Mesothelial cell of epicardium (in vitro differentiated cells): ENCODE results near the gene SIX6. TPM values are rescaled to one million over a fixed set of nuclear protein-coding genes. Genes with fewer than 3 reads are reported as not detected.

Experiments used
- DNase-seq, 2 experiments: peaks; one replicate each; pipeline ENCODE4 v3.0.0; 2021; ENCODE audit warnings: low spot score in 2 of 2; ENCODE audit not compliant: unreplicated experiment in 2 of 2
- H3K27ac Mint-ChIP-seq: 2 replicates; pipeline ENCODE4 v1.8.0; 2021; ENCODE audit warnings: mixed read lengths
- H3K27me3 Mint-ChIP-seq: 2 replicates; pipeline ENCODE4 v1.8.0; 2021; ENCODE audit warnings: low read depth, mixed read lengths
- H3K36me3 Mint-ChIP-seq: 2 replicates; pipeline ENCODE4 v1.8.0; 2021; ENCODE audit warnings: mixed read lengths
- H3K4me1 Mint-ChIP-seq: 2 replicates; pipeline ENCODE4 v1.8.0; 2021; ENCODE audit warnings: mixed read lengths
- H3K4me3 Mint-ChIP-seq: 2 replicates; pipeline ENCODE4 v1.8.0; 2021; ENCODE audit warnings: mild to moderate bottlenecking, moderate library complexity, mixed read lengths
- H3K9me3 Mint-ChIP-seq: 2 replicates; pipeline ENCODE4 v1.8.0; 2021; ENCODE audit warnings: mixed read lengths
- total RNA-seq: library from RNA; stranded (reverse); gene quantifications from 3 replicates; pipeline ENCODE4 v1.2.1, GENCODE V29; 2021
- TF ChIP-seq, protein P1 (sequence below): fragments of 200-600 bp; sonication (generic); IDR thresholded peaks from one replicate; pipeline ENCODE4 v1.5.0; 2021; ENCODE audit warnings: antibody characterized with exemption; ENCODE audit not compliant: unreplicated experiment

The SIX6 gene
- total RNA-seq, 1 donor from 2014 or later: not detected

GRCh38 chr14:60515511-60516289, 6.8 kb downstream of the SIX6 start:
- Mint-ChIP-seq H3K4me1 (no peaks in the 10 kb centered on the region), H3K36me3 (no peaks in the 10 kb centered on the region), H3K4me3 (peak overlapping the region; percentile 37), H3K27me3 (peaks cover 99% of the 10 kb centered on the region), H3K9me3 (no peaks in the 10 kb centered on the region), H3K27ac (no peak overlapping the region)
- peak in 1 of 2 experiments; percentile 40 for DNase-seq
- TF ChIP-seq, protein P1, sequence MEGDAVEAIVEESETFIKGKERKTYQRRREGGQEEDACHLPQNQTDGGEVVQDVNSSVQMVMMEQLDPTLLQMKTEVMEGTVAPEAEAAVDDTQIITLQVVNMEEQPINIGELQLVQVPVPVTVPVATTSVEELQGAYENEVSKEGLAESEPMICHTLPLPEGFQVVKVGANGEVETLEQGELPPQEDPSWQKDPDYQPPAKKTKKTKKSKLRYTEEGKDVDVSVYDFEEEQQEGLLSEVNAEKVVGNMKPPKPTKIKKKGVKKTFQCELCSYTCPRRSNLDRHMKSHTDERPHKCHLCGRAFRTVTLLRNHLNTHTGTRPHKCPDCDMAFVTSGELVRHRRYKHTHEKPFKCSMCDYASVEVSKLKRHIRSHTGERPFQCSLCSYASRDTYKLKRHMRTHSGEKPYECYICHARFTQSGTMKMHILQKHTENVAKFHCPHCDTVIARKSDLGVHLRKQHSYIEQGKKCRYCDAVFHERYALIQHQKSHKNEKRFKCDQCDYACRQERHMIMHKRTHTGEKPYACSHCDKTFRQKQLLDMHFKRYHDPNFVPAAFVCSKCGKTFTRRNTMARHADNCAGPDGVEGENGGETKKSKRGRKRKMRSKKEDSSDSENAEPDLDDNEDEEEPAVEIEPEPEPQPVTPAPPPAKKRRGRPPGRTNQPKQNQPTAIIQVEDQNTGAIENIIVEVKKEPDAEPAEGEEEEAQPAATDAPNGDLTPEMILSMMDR: no peak

DNA sequence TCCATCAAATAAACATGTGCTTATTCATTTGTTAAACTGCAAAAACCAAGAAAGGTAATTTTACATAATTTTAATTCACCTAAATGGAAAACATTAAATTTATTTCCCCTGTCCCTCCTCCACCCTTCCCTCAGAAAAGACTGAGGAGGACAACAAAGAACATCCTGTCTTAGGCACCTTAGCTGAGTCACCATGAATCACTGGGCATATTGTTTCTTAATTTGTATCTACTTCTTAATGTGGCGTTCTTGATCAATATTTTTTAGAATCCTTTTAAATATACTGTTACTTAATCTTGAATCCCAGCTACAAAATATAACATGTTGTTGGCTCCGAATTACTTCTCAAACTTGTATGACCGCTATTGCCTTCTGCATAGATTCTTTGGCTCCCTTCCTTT, 23.5 kb downstream of the SIX6 start:
- H3K27me3 Mint-ChIP-seq: peaks cover 41% of the 10 kb centered on the region
- no peaks in the 10 kb centered on the region for H3K9me3 Mint-ChIP-seq
- H3K4me1 Mint-ChIP-seq: no peaks in the 10 kb centered on the region
- H3K36me3 Mint-ChIP-seq: no peaks in the 10 kb centered on the region
- no peak for DNase-seq
- TF ChIP-seq, protein P1: no peak
- H3K4me3 Mint-ChIP-seq: no peak overlapping the region
- no peak overlapping the region for H3K27ac Mint-ChIP-seq

DNA sequence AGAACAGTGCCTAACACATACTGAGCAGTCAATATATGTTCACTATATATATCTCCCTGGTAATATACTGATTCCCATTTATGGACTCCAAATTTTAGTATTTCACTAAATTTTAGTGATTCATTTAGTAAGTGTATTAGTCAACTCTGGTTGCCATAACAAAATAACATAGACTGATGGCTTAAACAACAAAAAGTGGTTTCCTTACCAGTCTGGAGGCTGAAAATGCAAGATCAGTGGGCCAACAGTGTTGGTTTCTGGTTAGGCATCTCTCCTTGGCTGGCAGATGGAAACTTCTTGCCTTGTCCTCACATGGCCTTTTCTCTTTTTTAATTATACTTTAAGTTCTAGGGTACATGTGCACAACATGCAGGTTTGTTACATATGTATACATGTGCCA, 28.7 kb downstream of the SIX6 start:
- Mint-ChIP-seq H3K36me3 (no peaks in the 10 kb centered on the region), H3K27ac (no peak overlapping the region), H3K4me3 (no peak overlapping the region), H3K9me3 (peaks cover 22% of the 10 kb centered on the region), H3K27me3 (peaks cover 22% of the 10 kb centered on the region), H3K4me1 (no peaks in the 10 kb centered on the region)
- TF ChIP-seq, protein P1: no peak
- DNase-seq: no peak

- Mint-ChIP-seq H3K4me1 (no peaks in the 10 kb centered on the region), H3K9me3 (peaks cover 30% of the 10 kb centered on the region), H3K27me3 (peaks cover 39% of the 10 kb centered on the region), H3K27ac (no peak overlapping the region), H3K36me3 (no peaks in the 10 kb centered on the region), H3K4me3 (no peak overlapping the region)
- TF ChIP-seq, protein P1: no peak
- DNase-seq: no peak
Observed at GRCh38 chr14:60544659-60545058, 35.7 kb downstream of the SIX6 start.

DNA sequence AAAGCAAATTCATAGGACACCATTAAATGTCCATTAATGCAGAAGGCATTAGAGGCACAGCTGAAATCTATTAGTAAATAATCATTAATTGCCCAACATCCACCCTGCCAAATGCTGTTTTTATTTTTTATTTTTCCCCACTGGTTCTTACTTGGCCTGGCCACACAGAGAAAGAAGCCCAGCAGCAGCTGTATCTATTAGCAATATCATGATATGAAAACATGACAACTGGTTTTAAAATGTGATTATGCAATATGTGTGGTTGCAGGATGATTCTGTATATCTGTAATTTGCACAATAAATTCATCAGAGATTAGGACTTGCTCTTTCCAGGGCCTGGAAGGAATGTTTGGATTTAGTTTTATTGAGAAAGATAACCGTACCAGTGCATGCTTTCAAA, 44.9 kb downstream of the SIX6 start:
- Mint-ChIP-seq H3K36me3 (no peaks in the 10 kb centered on the region), H3K4me1 (no peaks in the 10 kb centered on the region), H3K27me3 (peaks cover 30% of the 10 kb centered on the region), H3K9me3 (peaks cover 5% of the 10 kb centered on the region), H3K4me3 (no peak overlapping the region), H3K27ac (no peak overlapping the region)
- no peak for DNase-seq
- TF ChIP-seq, protein P1: no peak
